BLaER1 (cell line): ENCODE measurements around the gene FTO.

Experiments
- H3K27ac ChIP-seq: shearing (Covaris generic); formaldehyde crosslinking; 2 replicates; pipeline ENCODE4 v1.8.1; 2022
- H3K27me3 ChIP-seq: shearing (Covaris generic); formaldehyde crosslinking; 2 replicates; pipeline ENCODE4 v1.8.1; 2022
- H3K36me3 ChIP-seq: shearing (Covaris generic); formaldehyde crosslinking; 2 replicates; pipeline ENCODE4 v1.8.1; 2022
- H3K4me1 ChIP-seq: shearing (Covaris generic); formaldehyde crosslinking; 2 replicates; pipeline ENCODE4 v1.8.1; 2022
- H3K4me2 ChIP-seq: shearing (Covaris generic); formaldehyde crosslinking; 2 replicates; pipeline ENCODE4 v1.8.1; 2022
- H3K4me3 ChIP-seq: shearing (Covaris generic); formaldehyde crosslinking; 2 replicates; pipeline ENCODE4 v1.8.1; 2022
- H3K9ac ChIP-seq: shearing (Covaris generic); formaldehyde crosslinking; 2 replicates; pipeline ENCODE4 v1.8.1; 2022
- H3K9me3 ChIP-seq: shearing (Covaris generic); formaldehyde crosslinking; 2 replicates; pipeline ENCODE4 v1.8.1; 2022
- H4K20me1 ChIP-seq: shearing (Covaris generic); formaldehyde crosslinking; 2 replicates; pipeline ENCODE4 v1.8.1; 2022
- Cebpa-rat ChIP-seq: shearing (Covaris generic); IDR thresholded peaks from 2 replicates; pipeline ENCODE4 v1.8.1; 2022

The FTO gene

DNA sequence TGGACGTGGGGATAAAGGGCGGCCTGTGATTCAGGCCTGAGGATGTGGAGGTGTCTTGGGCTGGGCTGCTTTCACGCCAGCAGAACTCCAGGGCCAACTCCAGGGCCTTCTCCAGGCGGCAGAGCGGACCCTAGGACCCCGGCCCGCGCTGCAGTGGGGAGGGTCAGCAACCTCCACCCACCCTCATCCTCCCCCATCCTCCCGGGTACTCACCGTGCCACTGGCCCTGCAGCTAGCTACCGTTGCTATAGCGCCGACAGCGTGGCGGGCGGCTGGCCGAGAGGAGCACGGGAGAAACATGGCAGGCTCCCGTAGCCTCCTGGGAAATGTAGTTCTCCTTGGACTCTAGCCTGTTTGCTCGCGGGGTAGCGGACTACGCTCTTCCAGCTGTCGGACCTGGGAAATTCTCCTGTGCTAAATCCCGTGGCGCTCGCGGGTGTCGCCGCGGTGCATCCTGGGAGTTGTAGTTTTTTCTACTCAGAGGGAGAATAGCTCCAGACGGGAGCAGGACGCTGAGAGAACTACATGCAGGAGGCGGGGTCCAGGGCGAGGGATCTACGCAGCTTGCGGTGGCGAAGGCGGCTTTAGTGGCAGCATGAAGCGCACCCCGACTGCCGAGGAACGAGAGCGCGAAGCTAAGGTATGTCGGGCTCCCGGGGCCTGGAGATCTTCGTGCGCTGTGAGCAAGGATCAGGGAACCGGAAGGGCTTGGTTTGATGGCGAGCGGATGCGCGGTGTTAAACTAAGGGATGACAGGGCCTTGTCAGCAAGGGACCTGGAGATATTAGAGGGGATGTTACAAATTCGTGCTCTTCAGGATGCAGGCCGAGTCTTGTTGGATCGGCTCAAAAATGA lies at the start of gene FTO, which contains the start of gene RPGRIP1L:
Gene FTO, plus strand, starts transcription at position 567 of the 855 bp plus-strand sequence.
Gene RPGRIP1L, minus strand, starts transcription at position 270 of the 855 bp plus-strand sequence. CDS start 3,136 bp downstream, outside the sequence.
- Histone ChIP-seq H4K20me1 (no peaks in the 10 kb centered on the region), H3K4me2 (peak within 1 kb of the TSS; percentile 84), H3K27me3 (no peaks in the 10 kb centered on the region), H3K36me3 (0 out of 2 replicates have a peak, but pooled peaks cover 24% of the 10 kb centered on the region), H3K4me3 (peak within 1 kb of the TSS; percentile 76), H3K27ac (peak within 1 kb of the TSS; percentile 59), H3K9me3 (0 out of 2 replicates have a peak, but pooled peaks cover 4% of the 10 kb centered on the region), H3K4me1 (peaks cover 36% of the 10 kb centered on the region), H3K9ac (peak within 1 kb of the TSS; percentile 75)
- TF ChIP-seq Cebpa-rat = no peak

DNA sequence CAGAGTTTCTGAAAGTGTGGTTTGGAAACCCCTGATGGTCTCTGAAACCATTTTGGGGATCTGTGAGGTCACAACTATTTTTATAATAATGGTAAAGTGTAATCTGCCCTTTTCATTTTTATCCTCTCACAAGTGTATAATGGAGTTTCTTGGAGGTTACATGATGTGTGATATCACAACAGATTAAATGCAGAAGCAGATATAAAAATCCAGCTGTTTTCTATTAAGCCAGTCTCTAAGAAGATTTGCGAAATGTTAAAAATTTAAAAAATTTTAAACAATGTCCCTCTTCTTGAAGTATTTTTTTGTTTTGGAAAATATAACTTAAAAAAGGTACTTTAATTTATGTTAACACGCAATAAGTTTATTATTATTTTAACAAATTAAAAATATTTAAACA lies 49.0 kb upstream of the FTO start:
- no peaks in the 10 kb centered on the region for H4K20me1 ChIP-seq
- H3K4me1 ChIP-seq = no peaks in the 10 kb centered on the region
- no peak overlapping the region for H3K4me2 ChIP-seq
- peaks cover 29% of the 10 kb centered on the region; the same call in 1 of the 2 replicates for H3K36me3 ChIP-seq
- H3K9me3 ChIP-seq = no peaks in the 10 kb centered on the region
- no peak overlapping the region for H3K4me3 ChIP-seq
- H3K27me3 ChIP-seq = no peaks in the 10 kb centered on the region
- TF ChIP-seq Cebpa-rat = no peak
- H3K9ac ChIP-seq = no peak overlapping the region
- H3K27ac ChIP-seq = no peak overlapping the region

DNA sequence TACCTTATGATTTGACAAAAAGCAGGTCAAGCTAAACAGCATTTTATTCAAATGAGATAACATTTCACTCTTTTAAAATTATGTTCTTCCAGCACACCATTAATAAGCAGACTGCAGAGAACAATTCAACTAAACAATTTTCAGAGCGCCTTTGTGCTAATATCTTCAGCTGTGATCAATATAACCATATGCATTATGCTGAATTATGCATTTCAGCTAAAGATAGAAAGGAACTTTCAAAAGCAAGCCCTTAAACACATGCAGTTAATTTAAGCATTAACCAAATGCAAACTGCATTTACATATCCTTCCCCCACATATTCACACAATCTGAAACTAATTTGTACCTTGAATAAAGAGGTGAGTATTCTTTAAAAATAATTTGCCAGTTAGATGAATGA lies 41.9 kb upstream of the FTO start:
- H3K27ac ChIP-seq = no peak overlapping the region
- H3K4me3 ChIP-seq = no peak overlapping the region
- H3K36me3 ChIP-seq = no peaks in the 10 kb centered on the region
- no peak for TF ChIP-seq Cebpa-rat
- H3K27me3 ChIP-seq = no peaks in the 10 kb centered on the region
- no peak overlapping the region for H3K4me2 ChIP-seq
- H4K20me1 ChIP-seq = no peaks in the 10 kb centered on the region
- H3K9ac ChIP-seq = no peak overlapping the region
- no peaks in the 10 kb centered on the region for H3K9me3 ChIP-seq
- H3K4me1 ChIP-seq = no peaks in the 10 kb centered on the region

DNA sequence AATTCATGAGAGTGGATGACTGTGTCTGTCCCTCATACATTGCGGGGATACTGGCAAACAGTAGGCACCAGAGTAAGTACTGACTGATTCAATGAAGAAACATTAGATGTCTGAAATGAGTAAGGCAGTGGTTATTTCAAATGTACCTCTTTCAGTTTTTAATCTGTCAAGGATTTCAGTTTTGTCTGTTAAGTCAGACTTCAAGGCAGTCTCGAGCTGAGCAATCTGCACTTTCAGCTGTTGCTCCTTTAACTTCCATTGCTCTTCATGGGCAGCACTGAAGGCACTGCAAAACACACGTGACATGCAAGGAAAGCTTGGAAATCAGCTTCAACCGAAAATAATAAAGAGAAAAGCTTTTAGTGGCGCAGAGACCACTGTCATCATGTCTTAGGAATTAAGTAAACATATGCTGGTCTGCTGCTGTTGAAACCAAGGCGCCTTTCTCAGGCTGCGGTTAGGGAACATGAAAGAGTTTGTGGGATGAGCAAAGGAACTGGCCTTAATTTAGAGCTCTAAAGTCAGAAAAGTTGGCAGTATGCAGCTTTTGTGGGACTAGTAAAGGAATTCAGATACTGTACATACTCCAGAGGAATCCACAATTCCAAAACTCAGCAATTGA lies 39.1 kb upstream of the FTO start:
- no peak for TF ChIP-seq Cebpa-rat
- Histone ChIP-seq H3K4me3 (no peak overlapping the region), H3K27ac (no peak overlapping the region), H3K9ac (no peak overlapping the region), H3K27me3 (no peaks in the 10 kb centered on the region), H3K9me3 (no peaks in the 10 kb centered on the region), H3K36me3 (no peaks in the 10 kb centered on the region), H3K4me1 (no peaks in the 10 kb centered on the region), H3K4me2 (no peak overlapping the region), H4K20me1 (no peaks in the 10 kb centered on the region)

DNA sequence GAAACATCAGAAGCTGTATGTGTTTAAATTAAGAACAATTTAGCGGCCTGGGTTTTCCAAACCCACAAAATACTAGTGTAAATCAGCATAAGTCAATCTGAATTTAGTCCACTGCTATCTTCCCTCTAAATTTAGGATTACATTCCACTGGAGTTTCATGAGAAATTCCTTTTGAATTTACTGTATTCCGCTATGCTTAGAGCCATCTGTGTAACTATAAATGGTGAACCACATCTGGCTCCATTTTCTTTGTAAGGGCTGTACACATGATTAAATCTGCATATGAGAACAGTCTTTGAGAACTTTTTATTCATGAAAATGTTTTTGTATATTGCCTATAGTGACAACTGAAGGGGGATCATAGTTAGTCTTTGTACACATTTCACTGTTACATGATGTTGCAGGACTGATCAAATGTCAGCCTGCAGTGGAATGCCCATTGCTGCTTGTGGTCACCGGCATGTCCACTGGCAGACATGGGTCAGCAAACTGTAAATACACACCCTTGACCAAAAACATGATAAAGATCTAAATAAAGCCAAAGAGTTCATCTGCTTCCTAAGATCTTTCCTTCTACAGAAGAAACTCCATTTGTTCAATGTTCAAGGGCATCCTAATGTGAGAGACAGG lies 37.1 kb upstream of the FTO start:
- H3K27ac ChIP-seq = no peak overlapping the region
- no peak overlapping the region for H3K4me3 ChIP-seq
- H3K4me2 ChIP-seq = no peak overlapping the region
- no peak overlapping the region for H3K9ac ChIP-seq
- H3K36me3 ChIP-seq = no peaks in the 10 kb centered on the region
- no peaks in the 10 kb centered on the region for H4K20me1 ChIP-seq
- H3K27me3 ChIP-seq = no peaks in the 10 kb centered on the region
- H3K9me3 ChIP-seq = no peaks in the 10 kb centered on the region
- TF ChIP-seq Cebpa-rat = no peak
- H3K4me1 ChIP-seq = no peaks in the 10 kb centered on the region

DNA sequence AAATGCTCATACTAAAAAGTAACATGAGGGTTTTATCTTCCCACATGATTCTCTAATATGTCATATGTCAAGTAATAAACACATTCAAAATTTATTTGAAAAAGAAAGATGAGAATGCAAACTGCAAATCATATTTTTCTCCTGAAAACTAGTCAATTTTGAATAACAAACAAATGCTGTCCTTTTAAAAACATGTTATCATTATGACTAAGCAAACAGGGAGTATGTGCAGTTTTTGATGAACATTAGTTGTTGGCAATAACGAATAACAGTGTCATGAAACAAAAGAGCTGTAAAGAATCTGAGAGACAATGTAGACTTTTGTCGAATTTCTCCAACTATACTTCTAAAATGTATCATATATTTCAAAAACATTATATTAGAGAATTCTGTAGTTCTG lies 35.1 kb upstream of the FTO start:
- no peak for TF ChIP-seq Cebpa-rat
- H3K4me1 ChIP-seq = no peaks in the 10 kb centered on the region
- H4K20me1 ChIP-seq = no peaks in the 10 kb centered on the region
- H3K9ac ChIP-seq = no peak overlapping the region
- no peaks in the 10 kb centered on the region for H3K36me3 ChIP-seq
- no peak overlapping the region for H3K27ac ChIP-seq
- H3K4me2 ChIP-seq = no peak overlapping the region
- no peak overlapping the region for H3K4me3 ChIP-seq
- H3K27me3 ChIP-seq = no peaks in the 10 kb centered on the region
- H3K9me3 ChIP-seq = no peaks in the 10 kb centered on the region

DNA sequence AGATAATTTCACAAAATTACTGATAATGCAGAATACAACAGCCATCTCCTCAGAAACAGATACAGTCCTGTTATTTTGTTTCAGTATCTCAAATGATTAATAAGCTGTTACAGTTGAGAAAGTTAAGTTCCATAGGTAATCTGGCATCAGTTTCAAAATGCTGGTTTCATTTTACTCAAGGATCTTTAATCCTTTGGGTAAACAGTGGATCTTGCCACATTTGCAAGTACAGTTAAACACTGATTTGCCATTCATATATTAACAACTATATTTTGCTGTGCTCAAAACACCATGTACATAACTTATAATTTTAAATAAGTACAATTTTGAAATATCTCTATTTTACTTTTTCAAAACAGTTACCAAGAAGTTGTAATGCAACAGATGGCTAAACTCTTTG lies 31.5 kb upstream of the FTO start:
- Histone ChIP-seq H3K36me3 (no peaks in the 10 kb centered on the region; the same call in 1 of the 2 replicates), H3K27ac (no peak overlapping the region), H3K9ac (no peak overlapping the region), H3K4me3 (no peak overlapping the region), H3K4me1 (no peaks in the 10 kb centered on the region), H3K9me3 (no peaks in the 10 kb centered on the region), H3K27me3 (no peaks in the 10 kb centered on the region), H3K4me2 (no peak overlapping the region), H4K20me1 (no peaks in the 10 kb centered on the region)
- no peak for TF ChIP-seq Cebpa-rat

DNA sequence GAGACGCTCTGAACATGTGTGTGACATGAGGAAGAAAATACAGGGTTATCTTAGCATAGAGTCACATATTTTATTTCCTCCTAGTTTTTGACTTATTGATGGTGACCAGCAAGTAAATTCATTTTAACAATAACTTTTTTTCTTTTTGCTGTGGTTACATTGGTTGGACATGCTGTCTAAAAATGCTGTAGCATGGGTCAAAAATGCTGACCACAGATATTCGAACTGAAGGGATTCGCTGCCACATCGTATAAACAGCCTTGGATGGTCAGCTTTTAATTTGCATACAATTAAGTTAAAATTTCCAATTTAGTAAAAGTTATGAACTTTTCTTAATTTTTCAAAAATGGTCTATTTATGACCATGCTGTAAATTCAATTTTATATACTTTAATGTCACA lies 30.8 kb upstream of the FTO start:
- H3K27ac ChIP-seq = no peak overlapping the region
- no peaks in the 10 kb centered on the region for H4K20me1 ChIP-seq
- no peaks in the 10 kb centered on the region for H3K4me1 ChIP-seq
- no peak overlapping the region for H3K4me2 ChIP-seq
- no peak for TF ChIP-seq Cebpa-rat
- H3K4me3 ChIP-seq = no peak overlapping the region
- no peaks in the 10 kb centered on the region for H3K9me3 ChIP-seq
- H3K27me3 ChIP-seq = no peaks in the 10 kb centered on the region
- H3K36me3 ChIP-seq = no peaks in the 10 kb centered on the region; the same call in 1 of the 2 replicates
- no peak overlapping the region for H3K9ac ChIP-seq

DNA sequence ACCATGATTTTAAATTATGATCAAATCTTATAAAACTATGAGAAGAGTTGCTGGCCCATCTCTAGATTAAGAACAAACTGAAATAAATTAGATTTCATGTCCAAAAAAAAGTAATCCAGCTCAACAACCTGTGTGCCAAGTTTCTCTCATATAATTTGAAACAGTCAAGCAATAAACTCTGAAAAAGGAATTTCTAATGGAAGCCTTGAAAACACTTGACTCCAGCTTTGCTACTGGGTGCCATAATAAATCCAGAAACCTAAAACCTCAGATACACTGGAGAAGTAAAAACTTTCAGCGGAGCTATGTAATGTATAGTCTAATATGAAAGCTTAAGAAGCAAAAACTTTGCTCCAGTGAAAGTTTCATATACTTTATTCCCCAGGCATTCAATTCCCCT lies 25.8 kb upstream of the FTO start:
- H3K9ac ChIP-seq = no peak overlapping the region
- no peak overlapping the region for H3K4me2 ChIP-seq
- H3K36me3 ChIP-seq = peaks cover 4% of the 10 kb centered on the region
- peaks cover 4% of the 10 kb centered on the region; the same call in 1 of the 2 replicates for H3K4me1 ChIP-seq
- no peak for TF ChIP-seq Cebpa-rat
- H3K4me3 ChIP-seq = no peak overlapping the region
- H3K9me3 ChIP-seq = no peaks in the 10 kb centered on the region
- no peaks in the 10 kb centered on the region for H4K20me1 ChIP-seq
- no peaks in the 10 kb centered on the region for H3K27me3 ChIP-seq
- H3K27ac ChIP-seq = no peak overlapping the region
